HG03520 (cell line): ENCODE results near the gene LY6G6C.

Source experiments
- ATAC-seq: cut with Tn5 transposase; IDR thresholded peaks from one replicate; pipeline ENCODE4 v1.9.1; 2021; ENCODE audit warnings: mild to moderate bottlenecking, moderate library complexity; ENCODE audit not compliant: unreplicated experiment

The LY6G6C gene

DNA sequence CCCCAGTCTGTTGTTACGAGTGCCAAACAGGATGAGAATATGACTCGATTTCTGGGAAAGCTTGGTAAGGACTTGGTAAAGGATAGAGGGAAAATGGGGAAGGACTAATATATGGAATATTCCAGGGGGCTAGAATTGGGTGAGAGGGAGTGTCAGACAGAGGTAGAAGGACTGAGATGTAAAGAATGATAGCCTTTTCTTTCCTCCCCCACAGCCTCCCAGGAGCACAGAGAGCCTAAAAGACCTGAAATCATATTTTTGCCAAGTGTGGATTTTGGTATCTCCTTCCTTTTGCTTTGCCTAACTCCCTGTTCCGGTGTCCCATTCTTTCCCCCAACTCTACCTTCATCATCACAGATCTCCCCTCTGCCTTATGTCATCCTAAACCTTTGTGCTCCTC is 21.3 kb upstream of the LY6G6C start:
- no peak for ATAC-seq

DNA sequence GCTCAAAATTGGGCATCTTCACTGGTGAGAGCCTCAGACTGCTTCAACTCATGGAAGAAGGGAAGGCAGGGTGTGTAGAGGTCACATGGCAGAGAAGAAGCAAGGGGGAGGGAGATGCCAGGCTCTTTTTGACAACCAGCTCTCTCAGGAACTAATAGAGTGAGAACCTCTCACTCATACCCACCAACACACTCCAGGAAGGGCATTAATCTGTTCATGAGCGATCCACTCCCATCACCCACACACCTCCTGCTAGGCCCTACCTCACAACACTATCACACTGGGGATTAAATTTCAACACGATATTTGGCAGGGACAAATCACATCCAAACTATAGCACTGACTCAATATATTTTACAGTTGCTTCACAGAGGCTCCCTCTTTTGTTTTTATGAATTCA is 20.3 kb upstream of the LY6G6C start:
- no peak for ATAC-seq

- ATAC-seq, result no peak
Observed at GRCh38 chr6:31740397-31741223, 19.1 kb upstream of the LY6G6C start.

- ATAC-seq, result peak; percentile 77
Observed at GRCh38 chr6:31739639-31740396, 18.3 kb upstream of the LY6G6C start, which contains the start of gene MSH5. Gene MSH5 (plus strand): TSS chr6:31740005. CDS start chr6:31740467, 462 bp downstream.

DNA sequence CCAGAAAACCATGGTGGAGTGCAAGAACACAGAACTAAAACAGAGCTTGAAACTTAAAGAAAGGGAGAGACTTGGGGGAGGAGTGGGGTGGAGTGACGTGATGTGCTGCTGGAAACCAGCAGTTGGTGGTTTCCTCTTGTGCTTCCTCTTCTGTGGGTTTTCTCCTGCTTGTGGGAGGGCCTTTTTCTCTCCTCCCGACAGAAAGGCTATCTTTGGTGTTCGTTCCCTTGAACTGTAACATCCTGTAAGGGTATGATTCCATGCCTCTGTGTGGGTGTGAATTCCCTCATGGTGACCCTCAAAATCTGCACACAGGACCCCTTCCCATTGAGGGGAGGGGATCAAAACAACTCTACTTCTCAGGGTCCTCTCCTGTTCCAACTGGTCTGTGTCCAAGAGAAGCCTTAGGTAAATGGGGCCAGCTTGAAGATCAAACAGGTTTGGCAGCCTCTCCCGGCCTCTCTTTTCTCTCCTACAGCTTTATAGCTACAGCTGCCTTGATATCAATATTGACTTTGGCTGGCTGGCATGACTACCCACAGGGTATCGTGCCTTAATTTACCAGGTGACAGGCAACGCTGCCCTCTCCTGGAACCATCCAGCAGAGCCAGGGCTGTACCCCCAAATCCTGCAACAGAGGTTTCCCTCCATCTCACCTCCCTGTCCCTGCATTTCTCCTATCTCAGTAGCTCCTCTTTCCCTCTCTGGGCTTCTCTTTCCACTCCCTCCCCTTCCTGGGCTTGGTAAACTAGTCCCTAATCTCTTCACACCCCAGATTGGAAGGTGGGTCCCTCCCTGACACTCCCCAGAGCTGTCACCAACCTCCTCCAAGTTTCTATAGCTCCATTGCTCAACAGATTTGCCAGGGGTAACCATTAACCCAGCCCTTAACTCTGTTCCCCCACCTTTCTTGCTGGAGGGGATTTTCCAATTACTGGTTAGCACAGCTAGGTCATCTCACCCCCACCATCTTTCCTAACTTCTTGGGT is 16.7 kb upstream of the LY6G6C start:
- no peak for ATAC-seq

DNA sequence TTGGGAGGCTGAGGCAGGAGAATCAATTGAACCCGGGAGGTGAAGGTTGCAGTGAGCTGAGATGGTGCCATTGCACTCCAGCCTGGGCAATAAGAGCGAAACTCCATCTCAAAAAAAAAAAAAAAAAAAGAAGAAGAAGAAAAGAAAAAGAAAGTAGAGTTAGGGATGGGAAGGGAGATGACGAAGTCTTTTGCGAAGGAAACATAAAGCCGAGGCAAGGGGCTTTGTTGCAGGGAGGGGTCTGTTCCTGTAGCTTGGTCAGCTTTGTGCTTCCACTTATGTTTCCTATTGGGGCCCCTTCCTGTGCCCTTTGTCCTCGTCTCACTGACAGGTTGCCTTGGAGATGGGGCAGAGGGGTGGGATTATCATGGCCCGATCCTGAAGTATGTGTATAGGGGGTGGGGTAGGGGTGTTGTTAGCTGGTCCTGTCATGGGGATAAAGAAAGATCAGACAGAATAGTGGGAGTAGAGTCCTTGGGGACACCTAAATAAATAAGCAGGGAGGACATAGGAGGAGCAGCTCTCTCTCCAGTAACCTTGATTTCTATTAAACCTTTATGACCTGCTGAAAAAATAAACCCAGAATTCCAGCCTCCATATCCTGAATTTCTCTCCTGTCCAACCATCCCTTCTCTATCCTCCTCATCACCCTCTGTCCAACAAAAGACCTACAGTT is 15.9 kb upstream of the LY6G6C start:
- no peak for ATAC-seq

DNA sequence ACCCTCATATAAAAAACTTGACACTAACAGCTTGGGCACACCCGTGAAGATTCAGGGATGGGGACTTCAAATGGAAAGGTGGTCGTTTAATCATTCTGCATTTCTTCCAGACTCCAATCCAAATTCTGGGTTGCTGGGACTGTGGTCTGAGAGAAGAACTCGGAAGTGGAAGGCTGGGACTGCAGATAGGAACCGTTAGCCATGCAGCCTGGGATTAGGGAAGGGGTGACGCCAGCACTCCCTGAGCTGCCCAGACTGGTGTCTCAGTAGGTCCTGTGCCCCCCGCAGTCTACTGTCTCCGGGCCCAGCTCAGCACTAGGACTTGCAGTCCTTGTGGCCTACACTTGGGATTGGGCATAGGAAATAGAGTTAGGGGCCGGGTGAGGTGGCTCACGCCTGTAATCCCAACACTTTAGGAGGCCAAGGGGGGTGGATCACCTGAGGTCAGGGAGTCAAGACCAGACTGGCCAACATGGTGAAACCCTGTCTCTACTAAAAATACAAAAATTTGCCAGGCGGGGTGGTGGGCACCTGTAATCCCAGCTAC is 15.3 kb upstream of the LY6G6C start:
- ATAC-seq, result no peak

DNA sequence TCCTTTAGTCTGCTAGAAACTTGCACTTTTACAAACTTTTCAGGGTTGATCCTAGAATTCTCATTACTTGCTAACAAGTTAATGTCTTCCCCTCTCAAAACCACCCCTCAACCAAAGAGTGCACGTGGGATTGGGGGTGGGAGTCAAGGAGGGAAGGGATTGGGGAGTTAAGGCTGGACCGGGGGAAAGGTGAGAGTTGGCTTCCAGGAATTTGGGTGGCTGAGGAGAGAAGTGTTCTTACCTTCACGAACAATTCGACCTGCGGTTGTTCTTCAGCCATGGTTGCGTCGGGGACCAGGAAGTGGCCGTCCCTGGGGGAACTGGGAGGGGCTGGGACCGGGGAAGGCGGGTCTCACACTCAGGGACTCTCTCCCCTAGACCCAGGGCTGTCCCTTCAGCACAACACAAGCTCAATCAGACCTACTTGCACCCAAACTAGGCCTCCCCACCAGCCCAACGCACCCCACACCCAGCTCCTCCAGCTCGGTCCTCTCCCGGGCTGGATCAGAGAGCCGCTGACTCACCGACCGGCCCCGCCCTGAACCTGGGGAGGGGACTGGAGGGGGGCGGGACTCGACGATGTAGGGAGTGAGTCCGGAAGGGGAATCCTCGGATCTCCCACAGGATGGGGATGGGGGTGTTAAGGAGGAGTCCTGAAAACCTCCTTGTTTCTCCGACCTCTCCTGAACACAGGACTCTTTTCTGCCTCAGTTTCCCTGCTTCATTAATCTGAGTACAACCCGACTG is 14.6 kb upstream of the LY6G6C start, which contains the start of gene CLIC1:
Gene CLIC1, minus strand, starts transcription at position 510 of the 747 bp plus-strand sequence. Its CDS starts 230 bp downstream, at position 280.
- ATAC-seq, result no peak

DNA sequence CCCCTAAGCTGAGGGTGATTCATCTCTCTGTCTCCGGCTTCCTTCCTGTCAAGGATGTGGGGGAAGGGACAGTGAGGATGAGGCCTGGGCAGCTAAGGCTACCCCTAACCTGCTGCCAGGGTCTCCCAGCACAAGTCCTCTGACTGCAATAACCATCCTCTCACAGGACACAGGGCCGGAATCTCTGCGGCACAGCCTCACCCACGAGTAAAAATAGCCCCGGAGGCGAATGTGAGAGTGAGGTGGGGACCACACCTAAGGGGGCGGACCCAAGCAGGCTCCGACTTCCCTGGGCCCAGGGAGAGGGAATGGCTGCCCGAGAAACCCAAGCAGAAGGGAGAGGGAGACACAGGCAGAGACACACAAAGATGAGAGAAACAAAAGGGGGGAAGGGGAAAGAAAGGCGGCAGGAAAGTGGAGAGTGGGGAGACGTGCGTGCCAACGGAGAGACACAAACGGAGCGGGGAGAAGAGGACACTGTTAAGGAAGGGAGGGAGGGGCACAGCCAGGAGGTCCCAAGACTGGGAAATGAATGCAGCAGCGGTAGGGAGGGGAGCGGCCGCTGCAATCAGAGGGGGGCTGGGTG is 13.4 kb upstream of the LY6G6C start:
- ATAC-seq, result no peak

DNA sequence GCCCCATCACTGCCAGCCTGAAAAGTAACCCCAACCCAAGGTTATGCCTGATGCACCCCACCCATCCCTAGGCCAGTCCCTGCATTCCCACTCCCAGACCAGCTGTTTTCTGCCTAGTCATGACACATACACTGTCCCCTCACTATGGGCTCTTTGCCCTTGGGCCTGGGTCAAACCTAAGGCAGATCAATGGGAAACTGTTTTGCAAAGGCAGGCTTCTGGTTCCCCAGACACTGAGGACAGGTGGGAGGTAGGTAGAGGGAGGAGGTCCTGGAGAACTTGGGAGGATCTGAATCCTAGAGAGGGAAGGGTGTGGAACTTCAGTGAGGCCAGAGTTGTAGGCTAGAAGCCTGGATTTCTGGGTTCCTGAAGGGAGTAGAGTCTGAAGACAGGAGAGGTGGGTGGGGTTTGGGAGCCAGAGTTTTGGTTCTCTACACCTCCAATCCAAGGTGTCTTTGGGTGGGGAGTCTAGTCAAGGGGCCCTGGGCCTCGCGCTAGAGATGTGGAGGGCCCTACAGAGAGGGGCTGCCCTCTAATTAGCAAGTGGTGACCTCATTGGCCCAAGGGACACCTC is 12.8 kb upstream of the LY6G6C start:
- no peak for ATAC-seq

DNA sequence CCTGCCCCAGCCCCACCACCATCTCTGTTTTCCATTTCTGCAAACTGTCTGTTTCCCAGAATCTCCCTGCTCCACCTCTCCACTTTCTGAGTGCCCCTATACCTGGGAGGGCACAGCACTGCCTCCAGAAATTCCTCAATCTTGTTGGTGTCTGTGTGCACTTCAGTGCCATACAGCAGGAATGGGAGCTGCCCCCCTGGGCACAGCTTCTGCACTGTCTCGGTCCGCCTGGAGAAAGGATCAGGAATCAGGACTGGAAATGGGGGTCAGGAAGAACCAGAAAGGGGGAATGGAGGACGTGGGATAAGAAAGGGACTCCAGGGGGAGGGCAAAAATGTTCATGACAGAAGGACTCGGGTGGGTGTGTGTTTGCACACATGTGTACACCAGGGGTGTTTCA is 12.2 kb upstream of the LY6G6C start:
- no peak for ATAC-seq

- no peak for ATAC-seq
Observed at GRCh38 chr6:31732029-31732428, 10.5 kb upstream of the LY6G6C start.

DNA sequence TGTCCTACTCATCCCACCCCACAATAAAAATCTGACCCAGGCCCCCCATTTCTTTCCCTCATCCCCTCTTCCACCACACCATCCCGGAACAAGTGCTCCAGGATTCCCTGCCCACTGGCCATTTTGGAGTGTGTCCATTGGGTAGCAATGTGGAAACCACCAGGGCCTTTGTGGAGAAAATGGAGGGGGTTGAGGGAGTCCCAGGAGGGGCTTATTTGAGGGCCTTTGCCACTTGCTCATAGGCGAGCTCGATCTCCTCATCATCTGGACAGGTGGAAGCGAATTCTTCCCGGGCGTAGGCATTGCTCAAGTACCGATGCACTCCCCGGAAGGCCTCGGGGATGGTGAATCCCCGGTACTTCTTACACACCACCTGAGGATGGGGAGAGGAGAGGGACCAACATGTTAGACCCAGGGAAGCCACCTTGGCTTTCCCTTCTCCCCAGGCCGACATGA is 9.1 kb upstream of the LY6G6C start:
- no peak for ATAC-seq

- peak; percentile 17 for ATAC-seq
Observed at GRCh38 chr6:31729979-31730630, 8.6 kb upstream of the LY6G6C start.

DNA sequence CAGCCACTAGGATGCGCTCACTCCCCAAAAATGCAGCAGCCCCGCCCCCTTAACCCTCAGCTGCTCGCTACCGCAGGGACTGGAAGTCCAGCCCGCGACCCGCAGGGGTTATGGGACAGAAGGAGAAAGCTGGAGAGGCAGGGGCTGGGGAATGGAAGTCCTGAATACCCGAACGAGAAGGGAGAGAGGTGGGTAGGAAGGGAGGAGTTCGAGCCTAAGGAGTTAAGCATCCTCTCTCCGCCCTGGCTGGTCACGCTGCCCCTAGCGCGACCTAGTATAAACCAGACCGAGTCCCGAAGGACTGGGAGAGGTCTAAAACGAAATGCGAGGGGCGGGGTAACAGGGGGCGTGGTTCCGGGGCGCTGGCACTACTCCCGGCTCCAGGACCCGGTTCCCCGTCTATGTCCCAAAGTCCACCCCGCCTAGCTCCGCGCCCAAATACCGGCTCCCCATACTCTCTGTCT is 8.0 kb upstream of the LY6G6C start:
- peak; percentile 42 for ATAC-seq

DNA sequence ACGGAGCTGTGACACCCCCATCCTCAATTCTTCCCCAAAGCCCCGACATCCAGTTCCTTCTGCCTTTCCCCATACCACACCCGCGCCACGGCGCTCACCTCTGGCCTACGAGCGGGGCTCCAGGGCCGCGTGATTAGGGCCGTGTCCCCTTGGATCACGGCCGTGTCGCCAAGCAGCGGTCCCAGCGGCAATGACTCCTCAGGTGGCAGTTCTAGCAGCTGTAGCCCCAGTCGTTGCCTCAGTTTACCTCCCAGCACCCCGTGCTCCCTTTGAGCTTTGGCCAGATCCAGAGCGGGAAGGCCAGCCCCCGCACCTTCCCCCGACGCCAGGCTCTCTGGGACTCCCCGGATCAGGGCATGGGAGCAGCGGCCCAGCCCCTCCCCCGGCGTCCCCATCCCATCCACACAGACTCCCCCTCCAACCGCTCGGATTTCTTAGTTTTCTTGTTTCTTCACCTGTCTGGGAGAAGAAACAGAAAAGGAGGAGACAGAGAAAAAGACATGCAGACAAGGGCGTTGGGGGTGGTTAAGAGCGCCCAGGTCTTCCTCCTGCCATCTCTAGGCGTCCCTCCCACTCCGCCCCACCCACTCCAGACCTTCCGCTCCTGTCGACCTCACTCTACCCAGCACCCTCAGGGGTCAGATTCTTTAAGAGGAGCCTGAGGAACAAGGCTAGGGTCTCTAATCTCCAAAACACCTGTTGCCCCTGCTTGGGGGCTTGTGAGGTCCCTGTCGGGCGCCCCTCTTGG is 7.4 kb upstream of the LY6G6C start, which contains the start of gene DDAH2:
Gene DDAH2, minus strand, starts transcription at position 533 of the 748 bp plus-strand sequence. Its CDS starts 138 bp downstream, at position 395.
- no peak for ATAC-seq
